Calu3 (cell line): ENCODE measurements around the gene PSKH1. TPM values are rescaled to one million over a fixed set of nuclear protein-coding genes. Genes with fewer than 3 reads are reported as not detected.
"Not testable (repeated sequence)": the region's sequence is repeated elsewhere in the genome, so short reads cannot be mapped to it uniquely, and the experiment has no call there.

Source experiments
- BruUV-seq: library from RNA; stranded (reverse); fragments of 400-500 nt; replicated peaks from 2 replicates; lab custom pipeline; 2021; lab: Mats Ljungman, UMichigan
- CTCF ChIA-PET: fragments of 300-600 bp; sonication (Branson Sonifier 250); formaldehyde crosslinking; loops from one replicate; lab custom pipeline; 2022; ENCODE audit warnings: antibody characterized with exemption; lab: Charles Lee
- DNase-seq: peaks from one replicate; pipeline ENCODE4 v3.0.0; 2022
- H3K27ac Mint-ChIP-seq: one replicate; pipeline ENCODE4 v1.8.0; 2022; ENCODE audit warnings: mixed read lengths; ENCODE audit not compliant: unreplicated experiment
- H3K27me3 Mint-ChIP-seq: one replicate; pipeline ENCODE4 v1.8.0; 2022; ENCODE audit warnings: mixed read lengths; ENCODE audit not compliant: unreplicated experiment
- H3K36me3 Mint-ChIP-seq: one replicate; pipeline ENCODE4 v1.8.0; 2022; ENCODE audit warnings: mild to moderate bottlenecking, moderate library complexity, mixed read lengths; ENCODE audit not compliant: insufficient read depth, unreplicated experiment
- H3K4me1 Mint-ChIP-seq: one replicate; pipeline ENCODE4 v1.8.0; 2022; ENCODE audit warnings: mild to moderate bottlenecking, low read depth, mixed read lengths; ENCODE audit not compliant: unreplicated experiment
- H3K4me3 Mint-ChIP-seq: one replicate; pipeline ENCODE4 v1.8.0; 2022; ENCODE audit warnings: mild to moderate bottlenecking, low read depth, moderate library complexity, mixed read lengths; ENCODE audit not compliant: unreplicated experiment
- H3K9me3 Mint-ChIP-seq: one replicate; pipeline ENCODE4 v1.8.0; 2022; ENCODE audit warnings: low read depth, mixed read lengths; ENCODE audit not compliant: unreplicated experiment
- CTCF ChIP-seq: fragments of 200-600 bp; IDR thresholded peaks from one replicate; pipeline ENCODE4 v1.8.0; 2022; ENCODE audit warnings: antibody characterized with exemption; ENCODE audit not compliant: unreplicated experiment
- intact Hi-C: fragments of 100-400 bp; cut with micrococcal nuclease; formaldehyde crosslinking; loops from one replicate; pipeline ENCODE4 v1.10.0; 2022; ENCODE audit not compliant: unreplicated experiment
- total RNA-seq: library from RNA; stranded (reverse); gene quantifications from 2 replicates; pipeline ENCODE4 v1.2.3, GENCODE V29; 2022

The PSKH1 gene
- total RNA-seq, 1 experiment from 2014 or later: 41.7 TPM

GRCh38 chr16:67910158-67910557, 17.1 kb downstream of the PSKH1 start:
- TF ChIP-seq CTCF: no peak
- BruUV-seq: no TSS peak
- no peaks in the 10 kb centered on the region for H3K27me3 Mint-ChIP-seq
- CTCF ChIA-PET: interaction anchor here (1.6 kb wide), 1 partner anchor 94 kb away, joined by 3 read pairs; no protein-coding TSS in a partner anchor
- no peak for DNase-seq
- intact Hi-C loops: no loop called here
- no peaks in the 10 kb centered on the region for H3K9me3 Mint-ChIP-seq
- no peak overlapping the region for H3K27ac Mint-ChIP-seq
- H3K36me3 Mint-ChIP-seq: peaks cover 41% of the 10 kb centered on the region
- peaks cover 4% of the 10 kb centered on the region for H3K4me1 Mint-ChIP-seq
- no peak overlapping the region for H3K4me3 Mint-ChIP-seq

GRCh38 chr16:67914758-67915495, 21.9 kb downstream of the PSKH1 start:
- Mint-ChIP-seq H3K4me1 (peaks cover 8% of the 10 kb centered on the region), H3K36me3 (peaks cover 42% of the 10 kb centered on the region), H3K9me3 (no peaks in the 10 kb centered on the region), H3K4me3 (no peak overlapping the region), H3K27me3 (no peaks in the 10 kb centered on the region), H3K27ac (no peak overlapping the region)
- intact Hi-C loops: no loop called here
- DNase-seq: no peak
- TF ChIP-seq CTCF: no peak
- CTCF ChIA-PET: interaction anchor here (0.6 to 0.7 kb wide), 2 partner anchors 52 to 872 kb away, joined by 3 to 5 read pairs; no protein-coding TSS in a partner anchor
- no TSS peak for BruUV-seq

GRCh38 chr16:67915496-67915769, 22.4 kb downstream of the PSKH1 start:
- DNase-seq, H3K27ac Mint-ChIP-seq, intact Hi-C loops, H3K4me3 Mint-ChIP-seq, BruUV-seq, H3K4me1 Mint-ChIP-seq, H3K27me3 Mint-ChIP-seq, H3K9me3 Mint-ChIP-seq: not testable (repeated sequence)
- CTCF ChIA-PET: interaction anchor here (0.7 kb wide), 1 partner anchor 52 kb away, joined by 3 read pairs; no protein-coding TSS in a partner anchor
- H3K36me3 Mint-ChIP-seq: peaks cover 41% of the 10 kb centered on the region

- no peak for DNase-seq
- Mint-ChIP-seq H3K9me3 (no peaks in the 10 kb centered on the region), H3K4me1 (peaks cover 8% of the 10 kb centered on the region), H3K4me3 (no peak overlapping the region), H3K36me3 (peaks cover 38% of the 10 kb centered on the region), H3K27me3 (no peaks in the 10 kb centered on the region), H3K27ac (no peak overlapping the region)
- intact Hi-C loops: no loop called here
- BruUV-seq: no TSS peak
- TF ChIP-seq CTCF: no peak
- CTCF ChIA-PET: interaction anchor here (0.7 kb wide), 1 partner anchor 53 kb away, joined by 3 read pairs; no protein-coding TSS in a partner anchor
Measured at GRCh38 chr16:67915831-67916723, 23.0 kb downstream of the PSKH1 start.
